G401.6 (cell line): ENCODE data around the gene SCAANT1.

Experiments
- FAIRE-seq: peaks from 2 replicates; lab custom pipeline; 2012; peaks lifted over from hg19 to GRCh38; lab: Jason Lieb, UNC

Gene SCAANT1

DNA sequence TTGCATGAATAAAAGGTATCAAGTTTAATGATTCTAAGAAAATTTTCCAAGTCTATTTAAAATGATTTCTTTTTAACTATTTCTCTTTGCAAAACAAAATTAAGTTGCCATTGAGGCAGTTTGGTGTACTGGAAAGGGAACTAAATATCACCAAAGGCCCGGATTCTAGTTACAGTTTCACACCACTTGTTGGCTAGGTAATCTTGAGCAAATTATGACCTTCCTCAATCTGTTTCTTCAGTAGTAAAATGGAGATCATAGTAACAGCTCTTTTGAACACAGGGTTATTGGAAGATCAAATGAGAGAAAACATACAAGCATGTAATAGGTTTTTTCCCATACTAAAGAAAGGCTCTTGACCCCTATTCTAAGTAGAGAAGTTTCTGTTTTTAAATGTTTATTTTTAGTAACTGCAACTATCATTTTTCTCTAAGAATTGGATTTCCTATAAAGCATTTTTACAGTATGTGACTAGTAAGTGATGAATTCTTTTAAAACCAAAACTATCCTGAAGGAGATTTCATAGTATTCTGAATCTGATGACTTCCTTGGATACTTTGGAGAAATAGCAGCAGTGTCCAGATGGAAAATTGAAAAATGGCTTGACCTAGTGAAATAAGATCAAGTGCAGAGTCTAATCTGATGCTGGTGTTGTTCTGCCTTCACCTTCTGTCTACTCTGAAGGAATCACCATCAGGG is 15.7 kb downstream of the SCAANT1 start:
- FAIRE-seq, result no peak

DNA sequence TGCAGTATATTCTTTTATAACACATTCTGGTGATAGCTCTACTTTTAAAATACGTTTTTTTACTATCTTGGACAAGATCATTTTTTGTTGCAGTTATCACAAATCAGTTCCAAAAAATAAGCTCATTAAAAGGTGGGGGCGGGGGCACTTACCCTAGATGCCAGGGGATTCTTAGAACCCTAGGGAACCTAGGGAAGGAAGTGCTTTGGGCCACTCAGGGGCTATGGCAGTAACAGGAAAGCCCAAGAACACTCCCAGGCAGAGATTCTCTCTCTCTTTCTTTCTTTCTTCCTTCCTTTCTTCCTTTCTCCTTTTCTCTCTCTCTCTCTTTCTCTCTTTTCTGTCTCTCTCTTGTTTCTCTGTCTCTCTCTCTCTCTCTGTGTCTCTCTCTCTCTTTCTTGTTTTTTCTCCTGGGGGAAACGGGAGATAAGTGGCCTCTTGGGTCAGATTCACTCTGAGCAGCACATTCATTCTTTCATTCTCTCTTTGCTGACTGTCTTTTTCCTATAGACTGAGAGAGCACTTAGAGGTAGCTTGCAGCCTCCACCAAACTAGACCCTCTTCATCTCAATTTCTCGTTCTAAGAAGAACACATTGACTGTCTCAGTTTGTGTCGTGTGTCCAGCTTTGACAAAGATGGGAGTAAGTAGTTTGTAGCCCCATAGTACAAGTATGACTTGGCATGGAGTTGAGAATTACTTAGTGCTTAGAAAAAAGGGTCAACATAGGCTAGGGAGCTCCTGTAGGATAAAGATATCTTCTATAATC is 16.6 kb downstream of the SCAANT1 start:
- no peak for FAIRE-seq

DNA sequence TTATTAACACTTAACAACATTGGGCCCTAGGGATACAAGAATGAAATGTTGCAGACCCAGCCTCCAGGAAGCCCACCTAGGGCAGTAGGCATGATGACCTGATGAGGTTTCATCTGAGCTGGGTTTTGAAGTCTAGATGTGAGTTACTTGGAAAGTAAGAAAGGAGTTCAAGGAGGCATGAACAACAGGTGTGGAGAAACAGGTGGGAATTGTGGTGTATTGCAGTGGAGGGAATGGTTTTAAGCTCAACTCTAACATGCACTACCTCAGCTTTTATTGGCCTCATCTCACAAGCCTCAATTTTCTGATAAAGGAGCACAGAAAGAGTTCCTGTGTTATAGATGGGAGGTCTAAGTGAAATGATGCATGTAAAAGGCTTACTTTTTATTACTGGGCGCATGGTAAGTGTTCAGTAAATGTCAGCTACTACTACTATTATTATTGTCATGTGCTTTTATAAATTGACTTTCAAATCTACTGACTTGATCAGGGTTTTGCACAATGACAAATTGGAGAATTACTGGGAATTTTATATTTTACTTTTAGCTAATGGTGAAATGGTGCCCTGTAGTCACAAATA is 19.3 kb downstream of the SCAANT1 start:
- FAIRE-seq, result no peak

DNA sequence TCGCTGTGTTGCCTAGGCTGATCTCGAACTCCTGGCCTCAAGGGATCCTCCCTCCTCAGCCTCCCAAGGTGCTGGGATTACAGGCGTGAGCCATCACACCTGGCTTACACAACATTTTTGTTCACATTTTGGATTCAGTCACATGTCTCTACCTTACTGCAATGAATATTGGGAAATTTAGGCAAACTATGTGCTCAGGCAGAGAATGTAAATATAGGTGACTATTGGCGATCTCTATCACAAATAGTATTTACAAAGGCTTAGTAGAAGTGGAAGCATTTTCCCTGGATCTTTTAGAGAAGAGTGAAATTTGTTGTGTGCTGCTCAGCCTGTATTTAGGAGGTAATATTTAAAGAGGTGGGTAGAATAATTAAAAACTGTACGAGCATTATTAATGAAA is 20.7 kb downstream of the SCAANT1 start:
- FAIRE-seq, result no peak

DNA sequence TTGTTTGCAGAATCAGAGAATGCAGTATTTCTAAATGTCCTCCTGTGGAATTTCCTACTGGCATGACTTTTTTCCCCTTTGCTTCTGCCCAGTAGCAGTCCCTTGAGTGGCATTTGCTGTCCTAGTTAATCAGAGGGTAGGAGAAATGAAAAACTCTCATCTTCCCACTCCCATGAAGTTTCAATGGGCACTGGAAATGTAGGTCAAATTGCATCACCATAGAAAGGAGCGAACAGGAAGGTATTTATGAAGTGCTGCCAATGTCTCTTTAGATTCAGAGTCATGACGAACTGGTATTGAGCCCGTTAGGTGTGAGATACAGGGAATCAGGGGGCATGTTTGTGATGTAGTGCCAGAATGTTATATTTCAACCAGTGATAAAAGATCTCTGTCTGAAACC is 25.3 kb downstream of the SCAANT1 start:
- no peak for FAIRE-seq

DNA sequence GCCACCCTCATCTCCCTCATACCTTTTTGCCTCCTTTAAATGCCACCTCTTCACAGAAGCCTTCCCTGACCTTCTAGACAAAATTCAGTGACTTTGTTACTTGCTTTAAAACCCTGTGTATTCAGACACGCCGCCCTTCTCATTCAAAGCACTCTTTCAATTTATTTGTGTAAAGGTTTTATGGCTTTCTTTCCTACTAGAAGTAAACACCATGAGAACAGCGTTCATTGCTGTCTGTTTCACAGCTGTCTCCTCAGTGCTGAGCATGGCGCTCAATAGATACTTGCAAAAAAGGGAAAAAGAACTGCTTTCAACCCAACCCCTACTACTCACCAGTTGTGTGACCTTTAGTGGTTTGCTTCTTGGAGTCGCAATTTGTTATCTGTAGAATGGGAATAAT is 31.5 kb downstream of the SCAANT1 start:
- FAIRE-seq, result no peak

DNA sequence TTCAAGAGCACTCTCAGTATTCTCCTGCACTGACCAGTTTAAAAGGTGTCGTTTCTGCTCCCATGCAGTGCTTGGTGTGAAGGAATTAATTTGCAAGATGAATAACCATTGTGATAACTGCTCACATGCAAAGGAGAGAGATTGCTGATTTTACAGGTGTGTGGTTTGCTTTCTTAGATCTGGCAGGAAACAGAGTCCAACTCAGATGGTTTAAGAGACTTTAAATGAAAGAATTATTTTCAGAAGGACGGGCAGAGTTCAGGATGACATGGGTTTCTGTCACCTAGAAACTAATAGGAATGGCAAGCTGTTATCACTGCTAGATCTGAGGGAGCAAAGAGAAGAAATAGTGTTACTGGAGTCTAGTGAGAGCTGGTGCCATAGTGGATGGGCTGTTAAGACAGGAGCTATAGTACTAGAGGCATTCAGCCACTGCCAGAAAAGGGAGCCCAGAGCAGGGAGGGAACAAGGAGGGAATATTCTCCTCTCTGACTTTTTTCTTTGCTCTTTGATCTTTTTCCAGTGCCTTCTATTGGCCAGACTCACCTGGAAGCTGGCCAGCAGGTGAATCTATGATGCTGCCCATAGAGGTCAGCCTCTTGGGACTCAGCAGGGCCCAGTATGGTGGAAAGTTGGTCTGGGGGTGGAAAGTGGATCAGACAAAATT is 33.7 kb downstream of the SCAANT1 start:
- FAIRE-seq, result no peak

DNA sequence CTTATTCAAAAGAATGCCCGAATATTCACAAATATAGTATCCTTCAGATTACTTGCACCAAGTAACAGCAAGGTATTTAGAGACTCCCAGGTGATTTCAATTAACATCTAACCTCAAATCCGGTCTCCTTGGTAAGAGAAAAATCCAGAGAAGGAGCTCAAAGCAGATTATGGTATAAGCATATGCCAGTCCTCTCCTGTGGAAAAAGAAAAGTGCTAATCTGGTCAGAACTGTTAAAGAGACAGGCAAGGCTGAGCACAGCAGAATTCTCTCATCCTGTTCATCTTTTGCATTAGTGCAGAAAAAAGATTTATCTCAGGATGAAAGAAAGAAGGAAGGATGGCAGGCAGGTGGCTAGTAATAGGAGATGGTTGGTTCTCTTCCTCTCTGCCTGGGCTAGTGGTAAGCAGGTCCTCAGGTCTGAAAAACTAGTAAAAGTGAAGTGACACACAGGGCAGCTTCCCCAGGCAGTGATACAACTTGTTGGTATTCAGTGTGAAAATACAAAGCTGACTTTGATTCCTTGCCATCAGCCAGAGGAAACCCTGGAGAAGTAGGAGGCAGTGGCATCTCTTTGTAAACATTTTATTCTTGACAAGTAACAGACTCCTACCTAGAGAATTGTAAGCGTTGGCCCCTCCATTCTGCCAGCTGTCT is 34.3 kb downstream of the SCAANT1 start:
- FAIRE-seq, result no peak

DNA sequence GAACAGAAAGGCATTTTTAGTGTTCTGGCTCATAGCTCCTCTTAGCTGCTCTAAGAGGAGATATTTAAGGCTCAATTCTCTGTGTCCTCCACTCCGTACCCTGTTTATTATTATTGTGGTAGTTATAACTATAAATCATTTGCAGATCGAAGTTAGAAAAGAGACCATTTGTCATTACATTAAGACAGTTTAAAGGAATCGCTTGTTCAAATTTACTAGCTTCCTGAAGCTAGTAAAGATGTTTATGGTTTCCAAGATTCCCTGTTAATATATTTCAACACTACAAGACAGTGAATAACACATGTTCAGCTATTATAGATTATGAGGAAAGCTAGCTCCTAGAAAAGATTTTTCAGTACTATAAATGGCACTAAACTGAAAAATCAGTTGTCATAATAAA is 35.9 kb downstream of the SCAANT1 start:
- FAIRE-seq, result no peak

DNA sequence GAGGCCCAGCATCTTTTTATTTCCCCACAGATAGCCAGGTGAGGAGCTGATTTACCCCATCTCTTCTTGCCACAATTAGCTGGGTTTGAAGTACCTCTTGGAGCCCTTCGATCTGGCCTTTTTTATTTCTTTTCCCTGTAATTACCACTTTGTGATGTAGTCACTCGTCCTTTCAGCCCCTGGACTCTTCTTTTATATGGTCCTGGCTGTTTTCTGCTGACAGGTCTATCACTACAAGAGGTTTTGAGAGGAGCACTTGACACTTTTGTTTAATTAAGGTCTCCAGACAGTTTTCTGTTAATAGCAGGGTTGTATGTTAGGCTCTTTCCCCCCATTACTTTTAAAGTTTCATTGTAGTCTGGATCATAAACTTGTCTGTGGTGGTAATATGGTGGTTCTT is 36.7 kb downstream of the SCAANT1 start:
- FAIRE-seq, result no peak

DNA sequence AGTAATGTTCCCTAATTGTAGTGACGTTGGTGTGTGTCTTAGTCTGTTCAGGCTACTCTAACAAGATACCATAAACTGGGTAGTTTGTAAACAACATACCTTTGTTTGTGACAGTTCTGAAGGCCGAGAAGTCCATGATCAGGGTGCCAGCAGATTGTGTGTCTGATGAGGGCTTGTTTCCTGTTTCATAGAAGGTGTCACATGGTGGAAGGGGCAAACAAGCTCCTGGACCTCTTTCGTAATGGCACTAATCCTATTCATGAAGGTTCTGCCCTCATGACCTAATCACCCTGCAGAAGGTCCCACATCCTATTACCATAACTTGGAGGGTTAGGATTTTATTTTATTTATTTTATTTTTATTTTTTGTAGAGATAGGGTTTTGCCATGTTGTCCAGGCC is 37.4 kb downstream of the SCAANT1 start:
- FAIRE-seq, result no peak

DNA sequence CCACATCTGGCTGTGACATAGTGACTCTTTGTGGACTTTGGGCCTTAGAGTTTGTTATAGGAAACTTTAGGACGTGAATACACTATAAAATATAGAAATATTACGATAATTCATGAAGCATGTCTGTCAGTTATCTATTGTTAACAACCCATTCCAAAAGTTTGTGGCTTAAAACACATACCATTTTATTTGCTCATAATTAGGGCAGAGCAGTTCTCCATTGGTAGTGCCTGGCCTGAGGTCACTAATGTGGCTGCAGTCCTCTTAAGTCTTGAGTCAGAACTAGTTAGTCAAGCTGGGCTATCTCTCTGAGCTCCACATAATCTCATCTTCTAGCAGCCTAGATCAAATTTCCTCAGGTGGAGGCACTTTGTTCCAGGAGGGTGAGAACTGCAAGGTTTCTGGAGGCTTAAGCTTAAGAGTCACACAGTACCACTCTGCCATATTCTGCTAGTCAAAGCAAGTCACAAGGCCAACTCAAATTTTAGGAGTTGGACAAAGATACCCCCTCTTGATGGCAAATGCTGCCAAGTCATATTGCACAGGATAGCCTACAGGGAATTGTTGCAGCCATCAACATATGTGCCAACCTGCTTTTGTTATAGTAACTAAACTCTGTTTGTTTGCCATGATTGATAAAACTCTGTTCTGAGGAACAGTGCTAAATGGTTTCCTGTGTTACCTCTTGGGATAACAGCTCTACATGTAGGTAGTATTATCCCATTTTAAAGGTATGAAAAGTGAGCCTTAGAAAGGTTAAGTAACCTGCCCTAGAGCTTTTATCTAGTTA is 39.9 kb downstream of the SCAANT1 start:
- FAIRE-seq, result no peak

DNA sequence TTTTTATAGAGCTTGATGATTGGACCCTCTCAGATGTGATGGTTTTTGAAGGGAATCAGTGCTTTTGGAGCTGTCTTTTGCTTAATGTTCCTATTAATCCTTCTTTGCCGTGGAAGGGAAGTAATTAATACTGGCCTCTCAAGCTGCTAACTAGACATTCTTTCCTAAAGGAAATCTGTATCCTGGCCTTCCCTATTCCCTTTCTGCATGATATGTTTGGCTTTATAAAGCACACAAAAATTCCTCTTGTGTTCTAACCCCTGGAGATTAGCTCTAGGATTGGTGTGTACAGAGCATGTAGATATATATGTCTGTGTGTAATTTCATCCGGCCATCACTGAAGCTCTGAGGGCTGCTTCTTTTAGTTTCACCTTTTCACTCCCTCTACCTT is 41.6 kb downstream of the SCAANT1 start:
- FAIRE-seq, result no peak

DNA sequence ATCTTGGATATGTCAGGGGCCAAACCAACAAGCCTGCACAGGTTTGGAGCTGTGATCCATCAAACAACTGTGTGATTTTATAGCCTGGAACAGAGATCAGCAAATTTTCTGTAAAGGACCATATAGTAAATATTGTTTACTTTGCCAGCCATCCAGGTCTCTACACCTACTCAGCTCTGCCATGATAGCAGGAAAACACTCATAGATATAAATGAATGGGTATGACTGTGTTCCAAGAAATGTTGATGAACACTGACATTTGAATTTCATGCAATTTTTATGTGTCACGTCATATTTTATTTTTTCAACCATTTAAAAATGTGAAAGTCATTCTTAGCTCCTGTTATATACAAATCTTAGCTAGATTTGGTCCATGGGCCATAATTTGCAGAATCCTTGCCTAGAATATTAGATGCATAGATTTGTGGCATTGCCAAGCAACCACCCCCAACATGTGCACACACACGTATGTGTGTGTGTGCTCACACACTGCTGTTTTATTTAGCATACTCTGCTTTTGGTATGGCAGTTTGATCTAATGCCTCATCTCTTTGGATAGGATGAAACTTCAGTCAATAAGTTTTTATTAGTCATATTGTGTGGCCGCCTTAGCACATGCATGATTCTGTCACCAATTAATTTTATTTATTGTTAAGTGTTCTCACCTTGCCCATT is 42.1 kb downstream of the SCAANT1 start:
- FAIRE-seq, result no peak

DNA sequence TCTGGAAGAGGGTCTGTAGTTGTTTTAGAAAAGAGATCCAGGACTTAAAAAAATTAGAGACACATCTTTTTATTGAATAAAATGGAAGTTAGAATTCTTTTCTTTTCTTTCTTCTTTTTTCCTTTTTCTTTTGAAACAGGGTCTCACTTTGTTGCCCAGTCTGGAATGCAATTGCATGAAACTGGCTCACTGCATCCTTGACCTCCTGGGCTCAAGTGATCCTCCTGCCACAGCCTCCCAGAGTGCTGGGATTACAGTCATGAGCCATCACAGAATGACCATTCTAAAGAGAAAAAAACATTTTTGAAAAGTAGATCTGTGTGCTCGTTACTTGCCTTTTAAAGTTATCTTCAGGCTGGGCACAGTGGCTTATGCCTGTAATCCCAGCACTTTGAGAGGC is 45.0 kb downstream of the SCAANT1 start:
- no peak for FAIRE-seq

DNA sequence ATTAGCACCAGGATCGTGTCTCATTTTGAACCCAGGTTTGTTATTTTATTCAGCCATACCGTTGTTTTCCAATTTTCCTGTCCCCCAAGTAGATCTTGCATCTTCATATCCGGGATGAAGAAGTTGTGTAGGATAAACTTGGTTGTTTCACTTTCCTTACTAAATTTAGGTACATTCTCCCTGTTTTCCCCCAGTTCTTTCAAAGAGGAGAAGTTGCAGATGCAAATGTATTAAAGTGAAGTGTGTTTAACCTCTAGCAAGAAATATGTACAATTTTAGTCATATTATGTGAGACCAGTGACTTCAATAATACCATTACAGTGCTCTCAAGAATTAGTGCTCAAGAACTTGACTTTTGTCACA is 47.2 kb downstream of the SCAANT1 start:
- FAIRE-seq, result no peak

DNA sequence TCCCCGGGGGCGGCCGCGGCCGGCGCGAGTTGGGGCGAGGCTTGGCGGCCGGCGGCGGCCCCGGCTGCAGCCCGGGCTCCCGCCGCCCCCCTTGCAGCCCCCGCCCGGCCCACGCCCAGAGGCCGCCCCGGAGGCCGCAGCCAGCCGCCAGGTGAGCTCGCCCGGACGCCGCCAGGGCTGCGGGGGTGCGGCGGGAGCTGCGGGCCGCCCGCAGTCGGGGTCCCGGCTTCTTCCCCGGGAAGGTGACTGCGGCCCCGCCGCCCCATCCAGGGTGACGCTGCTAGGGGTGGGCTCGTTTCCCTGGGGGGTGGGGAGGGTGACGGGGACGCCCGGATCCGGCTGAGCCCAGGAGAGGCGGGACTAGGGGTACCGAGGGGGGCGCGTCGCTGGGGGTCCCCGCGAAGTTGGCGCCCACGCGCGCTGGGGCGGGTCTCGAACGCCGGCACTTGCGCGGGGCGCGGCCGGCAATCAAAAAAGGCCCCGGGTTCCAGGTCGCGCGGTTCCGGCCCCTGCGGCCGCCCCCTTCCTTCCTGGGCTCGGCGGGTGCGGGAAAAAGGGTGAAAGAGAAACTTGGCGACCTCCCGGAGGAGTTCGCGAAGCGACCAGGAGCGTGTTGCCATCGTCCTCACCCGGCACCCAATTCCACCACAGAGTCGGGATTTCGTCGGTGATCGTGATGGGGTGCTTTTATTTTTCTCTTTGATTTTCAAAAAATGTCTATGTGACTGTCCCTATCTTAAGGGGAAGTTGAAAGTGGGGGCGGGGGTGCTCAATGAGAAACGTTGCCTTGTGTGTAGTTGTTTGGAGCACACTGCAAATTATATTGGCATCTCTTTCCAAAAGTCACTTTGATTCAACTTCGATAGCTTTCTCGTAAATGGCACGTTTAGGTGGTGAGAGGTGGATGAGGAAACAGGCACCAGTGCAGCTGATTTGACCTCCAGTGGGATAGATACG is 47.9 kb downstream of the SCAANT1 start:
- no peak for FAIRE-seq

DNA sequence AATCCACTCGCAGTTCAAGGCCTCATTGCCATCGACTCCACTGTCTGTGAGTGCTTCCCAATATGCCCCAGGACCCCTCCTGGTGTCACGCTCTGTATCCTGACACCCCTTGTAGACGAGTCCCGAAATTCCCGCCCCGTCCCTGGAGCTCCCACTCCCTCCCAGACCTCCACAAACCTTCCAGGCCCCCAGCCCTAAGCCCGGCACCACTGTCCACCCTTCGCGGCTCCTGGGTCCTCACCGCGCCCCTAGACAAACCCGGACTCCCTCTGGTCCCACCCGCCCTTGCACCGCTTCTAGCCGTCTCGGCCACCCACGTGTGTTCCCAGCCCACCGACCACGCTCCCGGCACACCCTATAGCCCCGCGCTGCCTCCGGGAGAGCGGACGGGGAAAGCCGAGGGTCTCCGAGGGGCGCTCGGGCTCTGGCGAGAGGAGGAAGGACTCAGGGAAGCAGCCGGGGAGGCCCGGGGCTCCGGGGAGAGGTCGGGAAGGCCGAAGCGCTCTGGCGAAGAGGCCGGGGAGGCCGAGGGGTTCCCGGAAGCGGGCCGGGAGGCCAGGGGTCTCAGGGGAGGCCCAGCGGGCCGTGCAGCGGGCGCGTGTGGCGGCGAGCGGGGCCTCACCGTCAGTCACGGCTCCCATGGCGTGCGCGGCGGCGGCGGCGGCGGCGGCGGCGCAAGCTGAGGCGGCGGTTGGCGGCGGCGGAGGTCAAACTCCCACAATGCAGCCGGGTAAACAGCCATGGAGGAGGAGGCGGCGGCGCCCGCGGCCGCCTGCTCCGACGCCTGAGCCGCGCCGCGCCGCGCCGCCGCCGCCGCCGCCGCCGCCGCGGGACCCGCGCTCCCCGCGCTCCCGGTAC is 48.8 kb downstream of the SCAANT1 start, which contains the start of the genes ATXN7 and THOC7:
Gene ATXN7, plus strand, starts transcription at position 718 of the 858 bp plus-strand sequence. CDS start 48,732 bp downstream, outside the sequence.
Gene THOC7, minus strand, starts transcription at position 656 of the 858 bp plus-strand sequence. Its CDS starts 15 bp downstream, at position 641.
- no peak for FAIRE-seq

DNA sequence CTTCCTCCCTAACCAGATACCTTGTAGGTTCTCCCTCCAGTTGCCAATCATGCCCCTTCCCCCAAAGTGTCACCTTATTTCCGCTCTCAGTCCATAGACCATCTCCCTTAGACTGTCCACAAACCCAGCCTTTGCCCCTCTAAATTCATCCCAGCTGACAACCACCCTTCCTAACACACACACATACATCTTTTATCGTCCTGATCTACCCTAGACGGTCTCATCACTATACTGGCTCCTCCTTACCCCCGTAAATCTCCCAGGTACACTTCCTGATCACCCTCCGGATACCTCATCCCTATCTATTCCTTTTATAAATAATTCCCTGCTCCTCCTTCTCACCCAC is 49.4 kb downstream of the SCAANT1 start:
- no peak for FAIRE-seq
